Caco-2 (cell line): ENCODE measurements around the gene GRIFIN. TPM values are rescaled to one million over a fixed set of nuclear protein-coding genes. Genes with fewer than 3 reads are reported as not detected.

Source experiments
- BruUV-seq: library from RNA; stranded (reverse); fragments of 400-500 nt; replicated peaks from 2 replicates; lab custom pipeline; 2021; lab: Mats Ljungman, UMichigan
- CTCF ChIA-PET: fragments of 300-600 bp; sonication (Branson Sonifier 250); formaldehyde crosslinking; loops from one replicate; lab custom pipeline; 2022; ENCODE audit warnings: antibody characterized with exemption; lab: Charles Lee
- POLR2A ChIA-PET: fragments of 300-600 bp; sonication (Branson Sonifier 250); formaldehyde crosslinking; loops from one replicate; lab custom pipeline; 2022; ENCODE audit warnings: antibody characterized with exemption; lab: Charles Lee
- DNase-seq, 2 experiments: peaks; one replicate each; pipeline versions ENCODE4 v3.0.0 to v3.0.0-alpha.2; 2020 to 2022
- H3K27me3 ChIP-seq: replicated peaks from 2 replicates; pipeline ENCODE4 v1.6.0; 2011; ENCODE audit warnings: low read length; ENCODE audit not compliant: control insufficient read depth, insufficient read depth
- H3K36me3 ChIP-seq: 2 replicates; pipeline ENCODE4 v1.5.1; 2011; ENCODE audit warnings: low read length; ENCODE audit not compliant: control insufficient read depth, insufficient read depth
- H3K4me1 ChIP-seq: fragments of 250-450 bp; sonication (Bioruptor Pico); 2 replicates; pipeline ENCODE4 v1.5.1; 2020; ENCODE audit warnings: mild to moderate bottlenecking
- H3K4me3 ChIP-seq: 2 replicates; pipeline ENCODE4 v1.5.1; 2011; ENCODE audit warnings: low read depth, mild to moderate bottlenecking, control low read depth, low read length
- H3K9me3 ChIP-seq: fragments of 250-450 bp; sonication (Bioruptor Pico); 2 replicates; pipeline ENCODE4 v1.5.1; 2020; ENCODE audit warnings: mild to moderate bottlenecking, moderate library complexity
- H3K27ac Mint-ChIP-seq: one replicate; pipeline ENCODE4 v1.8.0; 2022; ENCODE audit warnings: mixed read lengths; ENCODE audit not compliant: unreplicated experiment
- H3K27me3 Mint-ChIP-seq: one replicate; pipeline ENCODE4 v1.8.0; 2022; ENCODE audit warnings: mixed read lengths; ENCODE audit not compliant: insufficient read depth, unreplicated experiment
- H3K36me3 Mint-ChIP-seq: one replicate; pipeline ENCODE4 v1.8.0; 2022; ENCODE audit warnings: mild to moderate bottlenecking, mixed read lengths; ENCODE audit not compliant: insufficient read depth, unreplicated experiment
- H3K4me1 Mint-ChIP-seq: one replicate; pipeline ENCODE4 v1.8.0; 2022; ENCODE audit warnings: low read depth, mixed read lengths; ENCODE audit not compliant: unreplicated experiment
- H3K4me3 Mint-ChIP-seq: one replicate; pipeline ENCODE4 v1.8.0; 2022; ENCODE audit warnings: mild to moderate bottlenecking, moderate library complexity, mixed read lengths; ENCODE audit not compliant: unreplicated experiment
- H3K9me3 Mint-ChIP-seq: one replicate; pipeline ENCODE4 v1.8.0; 2022; ENCODE audit warnings: mixed read lengths; ENCODE audit not compliant: unreplicated experiment
- intact Hi-C: fragments of 100-400 bp; cut with micrococcal nuclease; formaldehyde crosslinking; loops from one replicate; pipeline ENCODE4 v1.10.0; 2022; ENCODE audit not compliant: unreplicated experiment
- total RNA-seq: library from RNA; stranded (reverse); gene quantifications from 2 replicates; pipeline ENCODE4 v1.2.3, GENCODE V29; 2022
- TF ChIP-seq, protein P1 (sequence below), 2 experiments: fragments of 200-600 bp in 1 of 2; IDR thresholded peaks; 1 replicate in 1 of 2; 2 replicates in 1 of 2; pipeline versions ENCODE4 v1.5.1 to v1.8.0; 2011 to 2022; ENCODE audit warnings: antibody characterized with exemption in 1 of 2, control low read depth in 1 of 2, inconsistent platforms in 1 of 2, low read depth in 1 of 2, low read length in 1 of 2, mild to moderate bottlenecking in 1 of 2, moderate library complexity in 1 of 2; ENCODE audit not compliant: insufficient read depth in 1 of 2, severe bottlenecking in 1 of 2, unreplicated experiment in 1 of 2

GRIFIN gene
- total RNA-seq, 1 experiment from 2014 or later = not detected

DNA sequence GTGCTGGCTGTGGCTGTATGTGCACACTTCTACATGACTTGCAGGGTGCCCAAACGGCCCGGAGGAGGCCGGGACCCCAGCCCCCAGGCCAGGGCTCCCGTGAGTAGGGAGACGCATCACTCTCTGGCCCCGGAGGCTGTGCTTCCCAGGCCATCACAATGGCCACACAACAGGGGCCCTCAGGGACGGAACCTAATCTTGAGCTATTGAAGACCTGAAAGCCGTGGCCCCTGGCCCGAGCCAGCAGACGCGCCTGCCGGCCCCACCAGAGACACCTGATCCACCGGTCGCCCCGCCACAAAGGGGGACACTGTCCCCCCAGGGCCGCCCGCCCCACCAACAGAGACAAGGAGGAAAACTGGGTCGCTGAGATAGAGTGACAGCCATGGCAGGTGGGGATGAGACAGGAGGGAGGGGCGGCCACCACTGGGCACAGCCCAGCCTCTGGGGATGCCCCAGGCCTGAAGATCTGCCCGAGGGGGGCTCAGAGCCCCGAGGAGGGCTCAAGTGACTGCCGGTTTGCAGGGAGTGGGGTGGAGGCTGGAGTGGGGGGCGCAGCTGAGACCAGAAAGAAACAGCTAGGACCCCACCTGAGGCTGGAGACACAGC lies 33.2 kb upstream of the GRIFIN start:
- Mint-ChIP-seq H3K27ac (no peak overlapping the region), H3K4me3 (no peak overlapping the region)

DNA sequence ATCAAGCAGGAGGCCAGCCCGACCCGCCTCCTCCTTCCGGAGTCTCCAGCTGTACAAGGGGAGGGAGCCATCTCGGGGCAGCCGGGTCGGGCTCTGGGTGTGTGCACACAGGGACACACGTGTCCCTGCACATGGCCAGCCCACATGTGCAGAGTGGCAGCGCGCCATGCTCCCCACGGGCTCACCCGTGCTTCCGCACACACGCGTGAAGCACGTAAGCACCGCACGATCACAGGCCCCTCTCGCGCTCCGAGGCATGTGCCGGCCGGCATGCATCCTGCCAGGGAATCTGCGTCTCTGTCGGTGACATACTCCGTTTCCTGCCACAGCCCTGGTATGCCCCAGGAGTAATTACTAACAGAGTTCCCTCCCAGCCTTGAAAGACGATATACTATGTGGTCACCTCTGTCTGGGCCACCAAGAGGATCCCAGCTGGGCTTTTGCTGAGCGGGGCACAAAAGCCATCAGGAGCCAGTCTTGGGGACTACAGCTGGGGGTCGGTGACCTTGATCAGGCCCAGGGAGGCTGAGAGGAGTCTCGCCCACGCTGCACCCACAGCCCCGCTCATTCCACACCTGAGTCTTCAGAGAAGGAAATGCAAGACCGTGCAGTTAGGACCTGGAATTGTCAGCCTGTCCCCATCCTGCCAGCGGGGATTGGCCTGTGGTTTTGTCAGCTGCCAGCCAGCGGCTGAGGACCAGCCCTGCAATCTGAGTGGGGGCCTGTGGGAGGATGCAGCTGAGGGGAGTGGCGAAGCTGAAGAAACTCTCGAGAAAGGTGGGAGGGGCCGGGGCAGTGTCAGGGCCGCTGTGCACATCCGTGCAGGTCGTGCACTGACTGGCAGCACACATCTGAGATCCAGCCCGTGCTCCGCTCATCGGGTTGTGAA lies 32.4 kb upstream of the GRIFIN start:
- no peaks in the 10 kb centered on the region for H3K9me3 Mint-ChIP-seq
- CTCF ChIA-PET = no interaction called here
- TF ChIP-seq, protein P1, sequence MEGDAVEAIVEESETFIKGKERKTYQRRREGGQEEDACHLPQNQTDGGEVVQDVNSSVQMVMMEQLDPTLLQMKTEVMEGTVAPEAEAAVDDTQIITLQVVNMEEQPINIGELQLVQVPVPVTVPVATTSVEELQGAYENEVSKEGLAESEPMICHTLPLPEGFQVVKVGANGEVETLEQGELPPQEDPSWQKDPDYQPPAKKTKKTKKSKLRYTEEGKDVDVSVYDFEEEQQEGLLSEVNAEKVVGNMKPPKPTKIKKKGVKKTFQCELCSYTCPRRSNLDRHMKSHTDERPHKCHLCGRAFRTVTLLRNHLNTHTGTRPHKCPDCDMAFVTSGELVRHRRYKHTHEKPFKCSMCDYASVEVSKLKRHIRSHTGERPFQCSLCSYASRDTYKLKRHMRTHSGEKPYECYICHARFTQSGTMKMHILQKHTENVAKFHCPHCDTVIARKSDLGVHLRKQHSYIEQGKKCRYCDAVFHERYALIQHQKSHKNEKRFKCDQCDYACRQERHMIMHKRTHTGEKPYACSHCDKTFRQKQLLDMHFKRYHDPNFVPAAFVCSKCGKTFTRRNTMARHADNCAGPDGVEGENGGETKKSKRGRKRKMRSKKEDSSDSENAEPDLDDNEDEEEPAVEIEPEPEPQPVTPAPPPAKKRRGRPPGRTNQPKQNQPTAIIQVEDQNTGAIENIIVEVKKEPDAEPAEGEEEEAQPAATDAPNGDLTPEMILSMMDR (IDR thresholded peaks at IDR 0.05; ENCODE audit: insufficient read depth in 1 of 2, low read depth in 1 of 2, low read length in 1 of 2, severe bottlenecking in 1 of 2, unreplicated experiment in 1 of 2) = no peak
- H3K4me1 Mint-ChIP-seq = no peaks in the 10 kb centered on the region
- no peak overlapping the region for H3K27ac Mint-ChIP-seq
- no peaks in the 10 kb centered on the region for H3K36me3 Mint-ChIP-seq
- H3K4me1 ChIP-seq = peaks cover 13% of the 10 kb centered on the region
- no peak for DNase-seq
- no peak overlapping the region for H3K4me3 Mint-ChIP-seq
- H3K9me3 ChIP-seq = no peaks in the 10 kb centered on the region
- intact Hi-C loops = no loop called here
- no peaks in the 10 kb centered on the region for H3K36me3 ChIP-seq
- no TSS peak for BruUV-seq
- H3K27me3 ChIP-seq = no peaks in the 10 kb centered on the region
- H3K27me3 Mint-ChIP-seq = no peaks in the 10 kb centered on the region
- POLR2A ChIA-PET = no interaction called here
- H3K4me3 ChIP-seq = no peak overlapping the region

More for the DNA sequence above, 33.2 kb upstream of the GRIFIN start:
- no peaks in the 10 kb centered on the region for H3K27me3 ChIP-seq
- H3K9me3 ChIP-seq = no peaks in the 10 kb centered on the region
- peaks cover 13% of the 10 kb centered on the region for H3K4me1 ChIP-seq
- intact Hi-C loops = no loop called here
- TF ChIP-seq, protein P1 (IDR thresholded peaks at IDR 0.05; ENCODE audit: insufficient read depth in 1 of 2, low read depth in 1 of 2, low read length in 1 of 2, severe bottlenecking in 1 of 2, unreplicated experiment in 1 of 2) = no peak
- POLR2A ChIA-PET = no interaction called here
- no peak overlapping the region for H3K4me3 ChIP-seq
- no peaks in the 10 kb centered on the region for H3K36me3 ChIP-seq
- no peaks in the 10 kb centered on the region for H3K9me3 Mint-ChIP-seq
- CTCF ChIA-PET = no interaction called here
- H3K4me1 Mint-ChIP-seq = no peaks in the 10 kb centered on the region
- BruUV-seq = no TSS peak
- no peak for DNase-seq
- H3K27me3 Mint-ChIP-seq = no peaks in the 10 kb centered on the region
- no peaks in the 10 kb centered on the region for H3K36me3 Mint-ChIP-seq

DNA sequence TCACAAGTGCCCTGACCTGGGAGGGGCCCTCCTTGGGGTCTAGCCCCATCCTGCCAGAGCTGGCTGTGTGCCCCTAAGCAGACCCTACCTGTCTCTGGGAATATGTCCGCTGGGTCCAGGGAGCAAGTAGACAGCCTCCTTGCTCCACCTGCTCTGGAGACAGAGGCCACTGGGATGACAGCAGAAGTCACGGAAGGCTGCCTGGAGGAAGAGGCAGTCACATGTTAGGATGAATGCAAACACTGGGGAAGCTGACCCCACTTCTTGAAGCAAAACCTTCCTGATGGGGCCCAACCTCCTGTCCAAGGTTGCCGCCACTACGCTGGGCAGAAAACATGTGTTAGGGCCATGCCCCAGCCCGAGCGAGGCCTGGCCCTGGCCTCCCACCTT lies 31.7 kb upstream of the GRIFIN start:
- ChIA-PET CTCF (no interaction called here), POLR2A (no interaction called here)
- Mint-ChIP-seq H3K4me1 (no peaks in the 10 kb centered on the region), H3K36me3 (no peaks in the 10 kb centered on the region), H3K27ac (no peak overlapping the region), H3K9me3 (no peaks in the 10 kb centered on the region), H3K27me3 (no peaks in the 10 kb centered on the region), H3K4me3 (no peak overlapping the region)
- no peaks in the 10 kb centered on the region for H3K27me3 ChIP-seq
- BruUV-seq = no TSS peak
- TF ChIP-seq, protein P1 (IDR thresholded peaks at IDR 0.05; ENCODE audit: insufficient read depth in 1 of 2, low read depth in 1 of 2, low read length in 1 of 2, severe bottlenecking in 1 of 2, unreplicated experiment in 1 of 2) = no peak
- H3K4me1 ChIP-seq = peaks cover 13% of the 10 kb centered on the region
- DNase-seq = no peak
- no peak overlapping the region for H3K4me3 ChIP-seq
- no peaks in the 10 kb centered on the region for H3K36me3 ChIP-seq
- H3K9me3 ChIP-seq = no peaks in the 10 kb centered on the region
- intact Hi-C loops = no loop called here
